ENCODE results near the gene SIPA1L3. TPM values are rescaled to one million over a fixed set of nuclear protein-coding genes. Genes with fewer than 3 reads are reported as not detected.
"Not testable (repeated sequence)": the region's sequence is repeated elsewhere in the genome, so short reads cannot be mapped to it uniquely, and the experiment has no call there.

The SIPA1L3 gene
- total RNA-seq = 16.1 TPM
- long read RNA-seq, partial matches to known transcripts = 1 of 11 reads
- long read RNA-seq, other reads (novel, unspliced or antisense) = 10 of 11 reads

GRCh38 chr19:37906869-37907734 is at the start of gene SIPA1L3:
TSS of gene SIPA1L3 (plus strand) at chr19:37907208. CDS start at chr19:38081566, 174,358 bp downstream.
- DNase-seq (ENCODE audit: low spot score) = peak; percentile 97

- DNase-seq (ENCODE audit: low spot score) = no peak
These were observed 42.5 kb upstream of the SIPA1L3 start for GRCh38 chr19:37864501-37864900.

- not testable (repeated sequence) for DNase-seq (ENCODE audit: low spot score)
These were observed 41.1 kb upstream of the SIPA1L3 start for GRCh38 chr19:37865930-37866329.

DNA sequence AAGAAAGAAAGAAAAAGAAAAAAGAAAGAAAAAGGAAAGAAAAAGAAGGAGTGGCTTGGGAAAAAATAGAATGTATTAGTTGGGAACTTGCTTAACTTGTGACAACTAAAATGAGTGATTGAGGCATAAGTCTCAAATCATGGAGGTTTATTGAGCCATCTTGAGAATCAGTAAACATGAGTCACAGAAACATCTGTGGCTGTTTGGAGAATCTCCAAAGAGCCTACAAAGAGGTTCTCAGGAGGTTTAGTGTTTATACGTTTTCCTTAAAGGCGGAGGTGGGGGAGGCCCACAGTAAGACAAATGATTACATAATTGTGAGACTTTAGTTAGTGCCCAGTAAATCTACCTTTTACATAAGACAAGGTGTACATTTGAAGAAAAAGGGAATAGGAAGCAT is 39.2 kb upstream of the SIPA1L3 start:
- no peak for DNase-seq (ENCODE audit: low spot score)

- DNase-seq (ENCODE audit: low spot score) = no peak
These were observed 37.2 kb upstream of the SIPA1L3 start for GRCh38 chr19:37869766-37870340.

GRCh38 chr19:37872383-37872782 is 34.6 kb upstream of the SIPA1L3 start:
- no peak for DNase-seq (ENCODE audit: low spot score)

GRCh38 chr19:37874784-37875183 is 32.2 kb upstream of the SIPA1L3 start:
- peak; percentile 11 for DNase-seq (ENCODE audit: low spot score)

GRCh38 chr19:37876032-37876431 is 31.0 kb upstream of the SIPA1L3 start:
- no peak for DNase-seq (ENCODE audit: low spot score)

DNA sequence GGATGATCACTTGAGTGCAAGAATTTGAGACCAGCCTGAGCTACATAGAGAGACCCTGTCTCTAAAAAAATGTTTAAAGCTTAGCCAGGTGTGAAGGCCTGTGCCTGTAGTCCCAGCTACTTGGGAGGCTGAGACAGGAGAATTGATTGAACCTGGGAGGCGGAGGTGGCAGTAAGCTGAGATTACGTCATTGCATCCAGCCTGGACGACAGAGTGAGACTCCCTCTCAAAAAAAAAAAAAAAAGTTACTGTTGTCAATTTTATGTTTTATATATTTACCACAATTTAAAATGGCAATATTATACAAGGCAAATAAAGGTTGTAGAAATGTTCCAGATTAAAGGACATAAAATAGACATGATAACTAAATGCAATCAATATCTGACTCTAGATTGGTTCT is 29.9 kb upstream of the SIPA1L3 start:
- no peak for DNase-seq (ENCODE audit: low spot score)

DNA sequence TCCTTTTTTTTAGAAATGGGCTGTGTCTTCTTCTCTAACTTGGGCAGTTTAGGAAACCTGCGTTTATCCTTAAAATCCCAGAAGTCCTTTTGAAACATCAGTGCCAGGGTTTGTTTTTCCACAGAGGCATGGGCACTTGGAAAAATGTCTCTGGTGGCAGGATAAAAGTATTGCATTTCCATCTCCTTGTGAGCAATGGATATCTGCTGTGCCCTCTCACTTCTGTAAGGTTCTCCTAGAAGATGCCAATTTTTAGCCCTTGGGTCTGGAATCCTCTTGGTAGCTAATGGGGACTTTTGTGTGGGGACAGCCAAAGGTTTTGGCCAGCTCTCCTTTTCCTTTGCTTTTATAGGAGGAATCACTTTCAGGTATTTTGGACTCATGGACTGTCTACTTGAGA is 21.6 kb upstream of the SIPA1L3 start:
- DNase-seq (ENCODE audit: low spot score) = no peak

GRCh38 chr19:37886571-37886970 is 20.4 kb upstream of the SIPA1L3 start:
- no peak for DNase-seq (ENCODE audit: low spot score)

DNA sequence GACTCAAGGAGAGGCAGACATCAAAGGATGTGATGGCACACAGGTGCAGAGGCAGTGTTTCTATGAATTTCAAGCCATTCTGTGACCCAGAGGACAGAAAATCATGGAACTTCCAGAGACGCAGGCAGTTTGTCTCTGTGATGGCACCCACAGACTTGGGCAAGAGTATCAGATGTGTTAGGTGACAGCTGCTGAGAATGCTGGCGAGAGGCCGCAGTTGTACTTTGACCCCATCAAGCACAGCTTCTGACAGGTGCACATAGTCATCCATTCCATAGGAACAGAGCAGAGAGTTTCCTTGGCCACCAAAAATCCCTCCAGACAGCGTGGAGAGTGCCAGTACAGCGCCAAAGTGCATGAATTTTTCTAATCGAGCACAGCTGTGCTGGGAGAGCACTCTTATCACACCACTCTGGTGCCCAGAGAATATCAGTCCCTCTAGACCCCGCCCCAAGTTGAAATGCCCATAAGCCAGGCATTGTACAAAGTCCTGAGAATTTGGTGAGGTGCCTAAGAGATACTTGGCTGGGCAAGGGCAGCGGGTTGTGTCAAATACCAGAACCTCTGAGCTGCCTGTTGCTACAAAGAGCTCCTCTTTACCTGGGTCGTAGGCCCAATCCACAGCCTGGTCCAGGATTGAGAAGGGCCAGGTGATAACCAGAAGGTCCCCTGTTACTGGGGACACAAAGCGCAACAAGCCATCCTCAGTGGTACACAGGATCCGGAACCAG is 13.0 kb upstream of the SIPA1L3 start:
- DNase-seq (ENCODE audit: low spot score) = no peak

DNA sequence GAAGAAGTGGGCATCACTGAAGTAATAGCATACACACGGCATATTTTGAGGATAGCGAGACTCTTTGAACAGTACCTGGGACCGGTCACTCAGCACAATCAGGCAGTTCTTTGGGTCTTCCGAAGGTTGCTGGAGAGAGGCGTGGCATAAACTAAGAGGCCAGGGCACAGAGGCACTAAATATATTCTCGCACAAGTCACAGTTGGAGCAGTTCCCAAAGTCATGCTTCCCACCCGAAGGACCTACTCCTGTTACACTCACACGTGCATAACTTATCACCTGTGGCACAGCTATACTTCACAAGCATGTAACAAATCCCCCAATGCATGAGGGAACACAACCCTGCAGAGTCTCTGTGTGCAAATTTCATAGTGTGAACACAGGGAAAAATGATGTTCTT is 10.8 kb upstream of the SIPA1L3 start:
- DNase-seq (ENCODE audit: low spot score) = no peak

GRCh38 chr19:37899453-37899852 is 7.6 kb upstream of the SIPA1L3 start:
- DNase-seq (ENCODE audit: low spot score) = no peak

DNA sequence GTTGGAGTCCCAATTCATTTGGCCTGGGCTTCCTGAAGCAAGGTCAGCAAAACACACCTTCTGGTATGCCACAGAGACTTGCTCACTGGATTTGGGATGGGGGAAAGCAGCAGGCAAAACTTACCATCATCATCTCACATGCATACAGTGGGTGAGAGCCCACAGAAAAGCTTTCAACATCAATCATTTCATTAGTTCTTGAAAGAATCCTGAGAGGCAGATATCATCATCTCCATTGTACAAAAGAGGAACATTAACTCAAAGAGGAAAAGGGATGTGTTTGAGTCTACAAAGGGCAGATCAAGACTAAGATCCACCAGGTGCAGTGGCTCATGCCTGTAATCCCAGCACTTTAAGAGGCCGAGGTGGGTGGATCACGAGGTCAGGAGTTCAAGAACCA is 7.0 kb upstream of the SIPA1L3 start:
- DNase-seq (ENCODE audit: low spot score) = no peak

DNA sequence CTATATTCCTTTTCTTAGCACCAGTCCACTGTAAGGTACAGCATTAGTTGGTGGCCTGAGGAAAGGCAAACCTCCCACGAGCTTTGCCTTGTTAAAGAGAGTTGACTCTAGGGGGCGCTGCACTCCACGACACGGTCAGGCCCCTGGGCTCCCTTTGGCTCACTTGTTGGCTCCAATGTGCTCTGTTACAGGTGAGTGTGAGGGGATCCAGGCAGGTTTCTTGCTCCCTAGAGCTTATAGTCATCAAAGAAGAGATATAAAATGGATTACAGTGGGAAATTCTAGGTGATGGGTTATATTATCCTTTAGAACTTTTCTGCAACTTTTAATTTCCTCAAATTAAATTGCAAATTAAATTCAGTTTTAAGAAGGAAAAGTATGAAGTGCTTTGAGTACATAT is 4.3 kb upstream of the SIPA1L3 start:
- DNase-seq (ENCODE audit: low spot score) = no peak

GRCh38 chr19:37903096-37903495 is 3.9 kb upstream of the SIPA1L3 start:
- DNase-seq (ENCODE audit: low spot score) = no peak

GRCh38 chr19:37905946-37906868 is 801 bp upstream of the SIPA1L3 start, which contains the start of gene WDR87:
TSS of gene WDR87 (minus strand) at chr19:37906594. CDS start at chr19:37898239, 8,355 bp downstream.
- no peak for DNase-seq (ENCODE audit: low spot score)

DNA sequence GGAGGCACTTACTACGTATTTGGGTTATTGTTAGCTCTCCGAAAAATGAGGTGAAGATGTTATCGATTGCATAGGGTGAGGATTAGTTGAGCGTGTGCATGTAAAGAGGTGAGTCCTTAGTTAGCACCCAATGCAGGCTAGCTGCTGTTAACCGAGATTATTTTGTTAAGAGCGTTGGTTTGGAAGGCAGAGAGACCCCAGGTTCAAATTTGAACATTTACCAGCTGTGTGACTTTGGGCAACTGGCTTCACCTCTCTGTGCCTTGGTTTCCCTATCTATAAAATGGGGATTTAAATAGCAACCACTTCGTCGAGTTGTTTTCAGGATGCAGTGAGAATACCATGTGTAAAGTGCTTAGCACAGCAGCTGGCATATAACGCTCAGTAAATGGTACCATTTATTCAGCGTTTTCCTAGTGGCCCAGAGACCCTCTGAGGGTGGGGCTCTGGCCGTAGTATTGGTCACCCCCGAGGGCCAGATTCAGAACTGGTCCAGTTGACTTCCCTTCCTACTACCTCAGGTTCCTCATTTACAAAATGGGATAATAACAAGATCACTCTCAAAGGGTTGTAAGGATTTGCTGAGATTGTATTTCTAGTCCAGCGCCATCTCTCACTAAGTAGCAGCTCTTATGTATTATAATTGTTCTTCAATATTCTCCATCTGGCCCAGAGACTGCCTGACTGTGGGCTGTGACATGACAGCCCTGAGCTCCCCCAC is 887 bp downstream of the SIPA1L3 start:
- DNase-seq (ENCODE audit: low spot score) = no peak

- DNase-seq (ENCODE audit: low spot score) = no peak
These were observed 2.7 kb downstream of the SIPA1L3 start for GRCh38 chr19:37909661-37910199.

Measured in mesenteric fat pad (tissue), 1 donor.